GM23248 (cell line): ENCODE data around the gene MARCHF2.

Source experiments
- EZH2 ChIP-seq: fragments of 200-600 bp; sonication (generic); IDR thresholded peaks from 2 replicates; pipeline ENCODE4 v1.6.1; 2018; ENCODE audit warnings: antibody characterized with exemption, mild to moderate bottlenecking; ENCODE audit not compliant: insufficient read depth, poor library complexity, severe bottlenecking
- EZH2phosphoT487 ChIP-seq: fragments of 200-600 bp; sonication (generic); IDR thresholded peaks from 2 replicates; pipeline ENCODE4 v1.6.1; 2018; ENCODE audit warnings: antibody characterized with exemption, moderate library complexity, mild to moderate bottlenecking, low read depth; ENCODE audit not compliant: insufficient read depth

- TF ChIP-seq EZH2: no peak
- no peak for TF ChIP-seq EZH2phosphoT487
Measured at GRCh38 chr19:8393192-8393870, 19.8 kb upstream of the MARCHF2 start.
